Panc1 (cell line): Measurements from ENCODE around the gene C16orf82.

Source experiments
- CTCF ChIP-seq: fragments of 450-650 bp; IDR thresholded peaks from 2 replicates; pipeline ENCODE4 v1.5.1; 2017; ENCODE audit warnings: mild to moderate bottlenecking
- TCF7L2 ChIP-seq: IDR thresholded peaks from 2 replicates; pipeline ENCODE4 v1.6.1; 2011; ENCODE audit warnings: mild to moderate bottlenecking, low read depth, low read length, inconsistent platforms
- TF ChIP-seq, protein P1 (sequence below), 2 experiments: IDR thresholded peaks; 2 replicates each; pipeline ENCODE4 v1.6.1; 2011 to 2012; ENCODE audit warnings: low read depth in 2 of 2, control low read depth in 1 of 2, low read length in 1 of 2, mild to moderate bottlenecking in 1 of 2, moderate library complexity in 1 of 2; ENCODE audit not compliant: insufficient read depth in 1 of 2

DNA sequence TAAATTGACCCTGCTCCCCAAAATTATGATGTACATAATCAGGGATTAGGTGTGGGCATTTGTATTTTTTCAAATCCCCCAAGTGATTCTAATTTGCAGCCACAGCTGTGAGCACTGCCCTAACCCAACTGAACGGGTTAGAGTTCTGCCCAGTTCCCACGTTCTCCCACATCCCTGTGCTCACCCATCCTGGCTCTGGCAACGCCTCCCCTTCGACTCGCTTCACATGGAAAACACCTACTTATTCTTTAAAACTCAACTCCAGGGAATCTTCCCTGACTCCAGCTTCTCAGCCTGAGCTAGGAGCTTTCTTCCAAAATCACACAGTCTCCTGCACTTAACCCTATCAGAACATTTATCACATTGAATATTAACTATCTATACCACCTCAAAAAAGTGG is 17.6 kb upstream of the C16orf82 start:
- TF ChIP-seq CTCF (no peak), TCF7L2 (no peak)
- TF ChIP-seq, protein P1, sequence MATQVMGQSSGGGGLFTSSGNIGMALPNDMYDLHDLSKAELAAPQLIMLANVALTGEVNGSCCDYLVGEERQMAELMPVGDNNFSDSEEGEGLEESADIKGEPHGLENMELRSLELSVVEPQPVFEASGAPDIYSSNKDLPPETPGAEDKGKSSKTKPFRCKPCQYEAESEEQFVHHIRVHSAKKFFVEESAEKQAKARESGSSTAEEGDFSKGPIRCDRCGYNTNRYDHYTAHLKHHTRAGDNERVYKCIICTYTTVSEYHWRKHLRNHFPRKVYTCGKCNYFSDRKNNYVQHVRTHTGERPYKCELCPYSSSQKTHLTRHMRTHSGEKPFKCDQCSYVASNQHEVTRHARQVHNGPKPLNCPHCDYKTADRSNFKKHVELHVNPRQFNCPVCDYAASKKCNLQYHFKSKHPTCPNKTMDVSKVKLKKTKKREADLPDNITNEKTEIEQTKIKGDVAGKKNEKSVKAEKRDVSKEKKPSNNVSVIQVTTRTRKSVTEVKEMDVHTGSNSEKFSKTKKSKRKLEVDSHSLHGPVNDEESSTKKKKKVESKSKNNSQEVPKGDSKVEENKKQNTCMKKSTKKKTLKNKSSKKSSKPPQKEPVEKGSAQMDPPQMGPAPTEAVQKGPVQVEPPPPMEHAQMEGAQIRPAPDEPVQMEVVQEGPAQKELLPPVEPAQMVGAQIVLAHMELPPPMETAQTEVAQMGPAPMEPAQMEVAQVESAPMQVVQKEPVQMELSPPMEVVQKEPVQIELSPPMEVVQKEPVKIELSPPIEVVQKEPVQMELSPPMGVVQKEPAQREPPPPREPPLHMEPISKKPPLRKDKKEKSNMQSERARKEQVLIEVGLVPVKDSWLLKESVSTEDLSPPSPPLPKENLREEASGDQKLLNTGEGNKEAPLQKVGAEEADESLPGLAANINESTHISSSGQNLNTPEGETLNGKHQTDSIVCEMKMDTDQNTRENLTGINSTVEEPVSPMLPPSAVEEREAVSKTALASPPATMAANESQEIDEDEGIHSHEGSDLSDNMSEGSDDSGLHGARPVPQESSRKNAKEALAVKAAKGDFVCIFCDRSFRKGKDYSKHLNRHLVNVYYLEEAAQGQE (IDR thresholded peaks at IDR 0.05; ENCODE audit: insufficient read depth in 1 of 2, low read depth in 2 of 2, low read length in 1 of 2): no peak
